ENCODE results near the gene C2orf76. TPM values are rescaled to one million over a fixed set of nuclear protein-coding genes. Genes with fewer than 3 reads are reported as not detected.

Gene C2orf76
- polyA plus RNA-seq, 4 donors = 20.8 to 27.1 (median 26.1) TPM

DNA sequence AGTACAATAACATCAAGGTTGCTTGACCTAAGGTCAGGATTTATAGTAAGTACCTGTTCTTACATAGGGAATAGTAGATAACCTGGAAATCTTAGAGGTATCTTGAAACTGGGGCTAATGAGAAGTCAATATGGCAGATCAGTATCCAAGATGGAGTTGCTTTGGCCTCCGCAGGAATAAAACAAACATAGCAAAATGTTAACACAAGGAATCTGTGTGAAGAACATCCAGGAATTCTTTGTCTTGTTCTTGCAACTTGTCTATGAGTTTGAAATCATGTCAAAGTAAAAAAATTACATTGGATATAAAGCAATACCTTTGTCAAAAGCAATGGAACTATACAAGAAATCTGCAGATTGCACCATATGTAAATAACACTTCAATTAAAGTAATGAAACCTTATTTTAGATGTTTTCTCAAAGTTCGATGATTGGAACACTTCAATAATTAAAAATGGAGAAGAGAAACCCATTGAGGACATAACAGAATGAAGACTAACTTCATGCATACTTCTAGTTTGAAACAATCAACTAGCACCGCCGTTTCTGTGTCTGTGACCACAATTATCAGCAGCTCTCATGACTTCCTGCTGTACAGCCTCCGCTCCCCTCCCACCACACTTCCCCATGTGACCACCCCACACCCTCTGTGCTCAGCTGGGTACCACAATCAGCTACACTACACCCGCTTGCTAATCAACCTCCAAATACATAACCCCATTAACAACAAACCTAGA, 27.6 kb downstream of the C2orf76 start:
- no peak for DNase-seq (ENCODE audit: low read depth in 4 of 4, low spot score in 3 of 4)

DNA sequence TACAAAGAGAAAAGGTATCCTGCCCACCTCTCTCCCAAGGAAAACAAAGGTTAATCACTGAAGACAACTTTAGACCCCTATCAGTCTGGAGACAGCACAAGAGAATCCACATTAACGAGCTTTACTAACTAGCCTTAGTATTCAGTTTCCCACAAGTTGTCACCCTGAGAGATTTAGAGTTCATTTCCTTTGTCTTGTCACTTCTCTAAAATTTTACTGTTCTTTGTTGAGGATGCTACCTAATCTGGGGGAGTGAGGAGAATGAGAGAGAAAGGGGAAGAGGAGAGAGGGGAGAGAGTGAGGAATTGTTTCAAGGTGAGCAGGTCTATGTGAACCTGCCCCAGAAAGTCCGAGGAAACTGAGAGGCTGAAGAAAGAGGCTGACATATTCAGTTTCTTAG, 28.4 kb downstream of the C2orf76 start:
- no peak for DNase-seq (ENCODE audit: low read depth in 4 of 4, low spot score in 3 of 4)

- no peak for DNase-seq (ENCODE audit: low read depth in 4 of 4, low spot score in 3 of 4)
These were observed 28.9 kb downstream of the C2orf76 start for GRCh38 chr2:119337749-119338148.

DNA sequence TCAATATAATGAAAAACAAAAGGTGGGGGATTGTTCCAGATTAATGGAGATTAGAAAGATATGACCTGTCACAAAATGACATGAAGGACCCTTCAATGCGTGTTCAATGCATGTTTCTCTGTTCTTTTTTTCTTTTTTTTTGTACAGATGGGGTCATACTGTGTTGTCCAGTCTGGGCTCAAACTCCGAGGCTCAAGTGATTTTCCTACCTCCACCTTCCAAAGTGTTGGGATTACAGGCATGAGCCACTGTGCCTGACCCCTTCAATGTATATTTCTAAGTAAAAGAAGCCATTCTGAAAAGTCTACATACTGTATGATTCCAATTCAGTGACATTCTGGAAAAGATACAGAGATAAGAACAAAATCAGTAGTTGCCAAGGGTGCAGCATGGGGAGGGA, 32.8 kb downstream of the C2orf76 start:
- DNase-seq (ENCODE audit: low read depth in 4 of 4, low spot score in 3 of 4) = no peak

- no peak for DNase-seq (ENCODE audit: low read depth in 4 of 4, low spot score in 3 of 4)
These were observed 33.3 kb downstream of the C2orf76 start for GRCh38 chr2:119333360-119333759.

DNA sequence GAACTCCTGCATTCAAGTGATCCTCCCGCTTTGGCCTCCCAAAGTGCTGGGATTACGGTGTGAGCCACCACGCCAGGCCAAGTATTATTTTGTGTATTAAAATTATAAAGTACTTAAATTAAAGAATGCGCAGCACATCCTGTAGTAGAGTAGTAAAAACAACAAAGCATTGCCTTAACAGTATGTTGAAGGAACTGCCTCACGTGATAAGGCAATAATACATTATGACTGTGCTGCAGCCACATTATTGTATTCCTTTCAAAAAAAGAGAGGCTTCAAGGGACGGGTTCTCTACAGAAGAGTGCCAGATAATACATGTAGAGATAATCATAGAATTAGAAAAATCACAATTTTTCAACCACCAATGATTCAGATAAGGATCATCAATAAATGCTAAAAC, 33.7 kb downstream of the C2orf76 start:
- no peak for DNase-seq (ENCODE audit: low read depth in 4 of 4, low spot score in 3 of 4)

DNA sequence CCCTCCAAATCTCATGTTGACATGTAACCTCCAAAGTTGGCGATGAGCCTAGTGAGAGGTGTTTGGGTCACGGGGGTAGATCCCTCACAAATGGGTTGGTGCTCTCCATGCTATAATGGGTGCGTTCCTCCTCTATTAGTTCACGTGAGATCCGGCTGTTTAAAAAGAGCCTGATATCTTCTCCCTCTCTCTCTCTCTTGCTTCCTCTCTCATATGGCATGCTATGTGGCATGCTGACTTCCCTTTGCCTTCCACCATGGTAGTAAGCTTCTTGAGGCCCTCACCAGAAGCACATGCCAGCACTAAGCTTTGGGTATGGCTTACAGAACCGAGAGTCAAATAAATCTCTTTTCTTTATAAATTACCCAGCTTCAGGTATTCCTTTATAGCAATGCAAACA, 39.2 kb downstream of the C2orf76 start:
- DNase-seq (ENCODE audit: low read depth in 4 of 4, low spot score in 3 of 4) = no peak

GRCh38 chr2:119326938-119327337, 39.7 kb downstream of the C2orf76 start:
- DNase-seq (ENCODE audit: low read depth in 4 of 4, low spot score in 3 of 4) = no peak

GRCh38 chr2:119324685-119325270, 41.9 kb downstream of the C2orf76 start:
- DNase-seq (ENCODE audit: low read depth in 4 of 4, low spot score in 3 of 4) = no peak

DNA sequence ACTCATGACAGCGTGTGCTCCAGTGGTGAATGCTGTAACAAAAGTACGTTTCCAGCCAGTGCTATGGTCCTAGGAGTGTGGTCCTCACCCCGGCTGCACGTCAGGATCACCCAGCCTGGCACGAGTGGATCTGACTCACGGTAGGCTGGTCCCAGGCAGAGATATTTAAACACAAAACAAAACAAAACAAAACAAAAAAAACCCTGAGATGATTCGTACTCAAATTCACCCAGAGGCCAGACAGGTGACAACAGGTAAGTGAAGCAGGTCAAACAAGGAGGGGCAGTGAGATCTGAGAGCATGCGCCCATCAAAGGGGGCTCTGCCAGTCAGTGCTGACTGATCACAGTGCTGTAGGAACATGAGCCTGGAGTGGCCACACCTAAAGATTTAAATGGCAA, 43.2 kb downstream of the C2orf76 start:
- DNase-seq (ENCODE audit: low read depth in 4 of 4, low spot score in 3 of 4) = no peak

GRCh38 chr2:119319593-119319992, 47.0 kb downstream of the C2orf76 start:
- no peak for DNase-seq (ENCODE audit: low read depth in 4 of 4, low spot score in 3 of 4)

- no peak for DNase-seq (ENCODE audit: low read depth in 4 of 4, low spot score in 3 of 4)
These were observed 49.1 kb downstream of the C2orf76 start for GRCh38 chr2:119317554-119317953.

- no peak for DNase-seq (ENCODE audit: low read depth in 4 of 4, low spot score in 3 of 4)
These were observed 50.6 kb downstream of the C2orf76 start for GRCh38 chr2:119316066-119316465.

- DNase-seq (ENCODE audit: low read depth in 4 of 4, low spot score in 3 of 4) = no peak
These were observed 51.3 kb downstream of the C2orf76 start for GRCh38 chr2:119315241-119315925.

DNA sequence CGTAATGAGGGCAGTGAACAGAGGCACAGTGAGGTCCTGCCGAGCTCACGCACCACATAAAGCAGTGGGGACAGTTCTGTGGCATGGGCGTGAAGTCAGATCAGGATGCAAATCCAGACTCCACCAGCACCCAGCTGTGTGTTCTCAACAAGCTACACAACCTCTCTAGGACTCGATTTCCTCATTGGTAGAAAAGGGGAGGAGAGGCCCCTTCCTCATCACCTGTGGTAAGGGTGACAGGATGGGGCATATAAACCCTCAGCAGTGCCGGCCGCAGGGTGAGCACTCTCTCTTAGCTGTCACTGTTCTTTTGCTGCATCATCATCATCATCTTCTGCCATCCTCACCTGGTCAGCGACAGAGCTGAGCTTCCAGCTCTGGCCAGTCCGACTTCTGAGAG, 54.8 kb downstream of the C2orf76 start:
- no peak for DNase-seq (ENCODE audit: low read depth in 4 of 4, low spot score in 3 of 4)

DNA sequence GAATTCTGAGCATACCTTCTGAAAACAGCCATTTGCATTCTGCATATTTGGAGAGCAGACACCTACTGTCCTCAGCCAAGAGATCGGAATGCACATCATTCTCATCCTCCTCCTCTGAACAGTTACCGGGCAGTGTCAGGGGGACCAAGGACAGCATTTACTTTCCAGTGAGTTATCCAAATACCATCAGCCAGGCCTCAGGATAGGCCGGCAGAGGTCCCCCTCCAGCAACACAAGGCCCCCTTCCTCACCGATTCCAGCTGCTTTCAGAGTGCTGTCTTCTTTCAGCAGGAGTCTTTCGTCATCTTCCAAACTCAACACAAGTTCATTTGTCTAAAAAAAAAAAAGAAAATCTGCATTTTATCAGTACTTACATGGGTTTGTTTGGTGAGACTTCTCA, 55.3 kb downstream of the C2orf76 start:
- DNase-seq (ENCODE audit: low read depth in 4 of 4, low spot score in 3 of 4) = no peak

DNA sequence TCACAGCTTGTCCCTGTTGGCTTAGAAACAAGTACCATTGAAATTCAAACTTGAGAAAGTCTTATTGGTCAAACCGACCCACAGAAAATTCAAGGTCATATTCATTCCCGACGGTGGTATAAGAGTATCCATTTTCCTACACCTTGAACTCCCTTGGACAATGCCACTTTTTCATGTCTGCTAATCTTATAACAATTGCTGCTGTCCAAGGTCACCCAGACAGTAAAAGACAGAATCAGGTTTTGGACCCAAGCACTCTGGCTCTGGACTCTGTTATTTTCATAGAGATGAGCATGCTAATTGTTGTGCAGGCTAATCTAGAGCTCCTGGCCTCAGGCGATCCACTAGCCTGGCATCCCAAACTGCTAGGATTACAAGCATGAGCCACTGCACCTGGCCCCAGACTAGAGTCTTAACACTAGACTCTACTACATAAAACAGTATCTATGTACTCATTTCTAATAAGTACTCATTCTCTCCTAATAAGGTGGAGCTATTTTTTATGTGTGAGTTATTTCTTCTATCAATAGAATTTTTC, 57.8 kb downstream of the C2orf76 start:
- DNase-seq (ENCODE audit: low read depth in 4 of 4, low spot score in 3 of 4) = no peak

GRCh38 chr2:119307419-119308140, 59.1 kb downstream of the C2orf76 start:
- no peak for DNase-seq (ENCODE audit: low read depth in 4 of 4, low spot score in 3 of 4)

- DNase-seq (ENCODE audit: low read depth in 4 of 4, low spot score in 3 of 4) = no peak
These were observed 60.4 kb downstream of the C2orf76 start for GRCh38 chr2:119306196-119306590.

- DNase-seq (ENCODE audit: low read depth in 4 of 4, low spot score in 3 of 4) = no peak
These were observed 61.0 kb downstream of the C2orf76 start for GRCh38 chr2:119305497-119306195.

Data from right renal pelvis (tissue), 4 donors.